ENCODE results near the gene SPESP1. TPM values are rescaled to one million over a fixed set of nuclear protein-coding genes. Genes with fewer than 3 reads are reported as not detected.

Gene SPESP1
- total and polyA plus RNA-seq, 2 donors (not counting 3 experiments of a cell fraction or from before 2014, with no cell fraction given), result 1.5 to 2.0 TPM

- ChIA-PET POLR2A (no interaction called here), CTCF (interaction anchor here (1.2 kb wide), 1 partner anchor 15 kb away, joined by 5 read pairs; no protein-coding TSS in a partner anchor)
- dilution Hi-C loops (cut with MboI; ENCODE audit: extremely low pct_ligation_motif_present, low sequenced_read_pairs) (no loop called here), intact Hi-C loops (cut with micrococcal nuclease) (no loop called here)
- H4K20me1 ChIP-seq (replicated peaks; ENCODE audit: control insufficient read depth, extremely low read depth, insufficient read depth, low read length), result no peaks in the 10 kb centered on the region
- no peak overlapping the region for H3K4me2 ChIP-seq (ENCODE audit: insufficient read depth, low read length)
- no peaks in the 10 kb centered on the region for H3K36me3 ChIP-seq (ENCODE audit: control insufficient read depth in 2 of 2, extremely low read depth in 1 of 2, insufficient read depth in 2 of 2, low read length in 2 of 2)
- TF ChIP-seq POLR2AphosphoS5 (IDR thresholded peaks at IDR 0.05; ENCODE audit: insufficient read depth, low read depth, low read length), result no peak
- TF ChIP-seq CTCF (IDR thresholded peaks at IDR 0.05; ENCODE audit: extremely low read depth in 1 of 2, insufficient read depth in 1 of 2, low read depth in 1 of 2, low read length in 2 of 2), result no peak
- no peak for TF ChIP-seq MYC (IDR thresholded peaks at IDR 0.05; ENCODE audit: low read depth, low read length)
- no peak for TF ChIP-seq GATA2 (IDR thresholded peaks at IDR 0.05; ENCODE audit: insufficient read depth, insufficient read length, low read depth, low read length)
- TF ChIP-seq POLR2A (IDR thresholded peaks at IDR 0.05; ENCODE audit: low read depth, low read length), result no peak
- TF ChIP-seq FOS (IDR thresholded peaks at IDR 0.05; ENCODE audit: borderline replicate concordance, insufficient read depth, low read length), result no peak
- no peak for TF ChIP-seq MAX (IDR thresholded peaks at IDR 0.05; ENCODE audit: insufficient read depth, insufficient read length)
- TF ChIP-seq EZH2 (IDR thresholded peaks at IDR 0.05; ENCODE audit: borderline replicate concordance, low read depth, low read length, severe bottlenecking), result no peak
- TF ChIP-seq JUN (IDR thresholded peaks at IDR 0.05; ENCODE audit: borderline replicate concordance, insufficient read depth, insufficient read length, low read depth), result no peak
- no peak overlapping the region for H3K4me3 ChIP-seq (replicated peaks in 1 of 3; ENCODE audit: insufficient read depth in 1 of 3, low read depth in 1 of 3, low read length in 3 of 3)
- no peak for DNase-seq (ENCODE audit: low read depth, low spot score)
- no peaks in the 10 kb centered on the region for H3K4me1 ChIP-seq (ENCODE audit: control insufficient read depth, extremely low read depth, insufficient read depth, low read length)
- no peak overlapping the region for H2AFZ ChIP-seq (ENCODE audit: low read depth, low read length)
- H3K79me2 ChIP-seq (ENCODE audit: control insufficient read depth, insufficient read depth, low read length), result no peaks in the 10 kb centered on the region
- FAIRE-seq, result no peak
- no peaks in the 10 kb centered on the region for H3K9me1 ChIP-seq (replicated peaks; ENCODE audit: control insufficient read depth, extremely low read depth, insufficient read depth, low read length)
- BruUV-seq (replicated peaks), result no TSS peak
- no peak overlapping the region for H3K27ac ChIP-seq (ENCODE audit: insufficient read depth, low read depth, low read length)
- H3K27me3 ChIP-seq (ENCODE audit: control insufficient read depth in 2 of 2, insufficient read depth in 2 of 2, low read length in 2 of 2), result peaks cover 9 to 39% of the 10 kb centered on the region in 2 experiments
- no peaks in the 10 kb centered on the region for H3K9me3 ChIP-seq (replicated peaks; ENCODE audit: control insufficient read depth, insufficient read depth, low read length)
- no peak overlapping the region for H3K9ac ChIP-seq (replicated peaks; ENCODE audit: extremely low read depth, insufficient read depth, low read length)
Observed at GRCh38 chr15:68909601-68910100, 20.7 kb upstream of the SPESP1 start.
